GM19240 (cell line): ENCODE data around the gene PRKAG3.

ENCODE experiments used
- DNase-seq: peaks from one replicate; pipeline ENCODE4 v3.0.0; 2011; ENCODE audit warnings: low spot score; ENCODE audit not compliant: insufficient read length

The PRKAG3 gene

GRCh38 chr2:218831378-218831990, at the start of gene PRKAG3:
Gene PRKAG3 (minus strand): TSS chr2:218831803.
- no peak for DNase-seq

- DNase-seq: no peak
Observed at GRCh38 chr2:218880859-218881594, 49.4 kb upstream of the PRKAG3 start.

GRCh38 chr2:218880102-218880858, 48.7 kb upstream of the PRKAG3 start, which contains the start of gene WNT10A:
Gene WNT10A (plus strand): TSS chr2:218880852. CDS start chr2:218880996, 144 bp downstream.
- DNase-seq: peak; percentile 84

DNA sequence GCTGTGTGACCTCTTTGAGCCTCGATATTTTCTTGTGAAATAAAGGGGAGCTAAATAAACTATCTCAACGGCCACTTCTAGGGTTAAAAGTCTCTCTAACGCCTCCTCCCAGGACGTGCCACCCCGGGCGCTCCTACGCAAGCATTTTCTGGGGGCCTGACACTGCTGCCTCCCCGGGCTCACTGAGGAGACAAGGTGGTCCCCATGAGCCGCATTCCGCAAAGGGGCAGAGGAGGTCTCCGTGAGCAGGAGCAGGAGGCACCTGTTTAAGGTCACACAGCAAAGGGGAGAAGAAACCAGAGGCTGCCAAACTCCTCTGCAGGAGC, 48.1 kb upstream of the PRKAG3 start:
- DNase-seq: no peak

- no peak for DNase-seq
Observed at GRCh38 chr2:218878926-218879761, 47.5 kb upstream of the PRKAG3 start.

- no peak for DNase-seq
Observed at GRCh38 chr2:218878486-218878885, 46.9 kb upstream of the PRKAG3 start.

DNA sequence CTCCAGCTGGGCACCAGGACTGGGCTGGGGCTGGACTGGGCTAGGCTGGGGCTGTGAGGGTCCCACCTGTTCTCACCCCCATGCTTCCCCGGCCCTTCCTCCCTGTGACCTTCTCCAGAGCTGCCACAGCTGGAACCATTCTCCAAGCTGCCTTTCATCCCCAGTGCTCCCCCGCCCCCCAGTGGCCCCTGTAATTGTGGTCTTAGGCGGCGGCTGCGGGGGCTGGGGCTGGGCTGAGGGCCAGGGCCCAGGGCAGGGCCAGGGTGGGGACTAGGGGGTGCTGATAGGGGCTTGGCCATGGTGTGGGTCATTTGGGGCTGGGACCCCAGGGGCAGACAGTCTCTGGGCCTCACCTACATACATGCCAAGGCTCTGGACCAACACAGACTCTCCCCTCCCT, 46.3 kb upstream of the PRKAG3 start:
- DNase-seq: no peak

DNA sequence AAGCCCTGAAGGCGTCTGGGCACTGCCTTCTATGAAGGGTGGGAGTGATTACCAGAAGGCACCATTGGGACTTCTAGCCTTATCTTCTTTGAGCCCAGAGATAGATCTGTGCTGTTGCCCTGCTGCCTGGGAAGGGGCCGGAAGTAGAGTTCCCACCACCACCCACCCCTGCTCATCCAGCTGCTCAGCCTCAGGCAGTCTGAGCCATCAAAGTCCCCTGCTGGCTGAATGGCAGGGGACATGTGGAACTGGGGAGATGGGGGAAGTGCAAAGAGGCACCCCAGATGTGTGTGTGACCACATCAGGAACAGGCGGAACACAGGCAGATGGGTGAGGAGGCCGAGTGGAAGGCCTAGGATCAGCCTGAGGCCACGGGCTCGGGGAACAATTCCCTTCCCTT, 45.7 kb upstream of the PRKAG3 start:
- no peak for DNase-seq

GRCh38 chr2:218876562-218877219, 45.1 kb upstream of the PRKAG3 start:
- DNase-seq: no peak

DNA sequence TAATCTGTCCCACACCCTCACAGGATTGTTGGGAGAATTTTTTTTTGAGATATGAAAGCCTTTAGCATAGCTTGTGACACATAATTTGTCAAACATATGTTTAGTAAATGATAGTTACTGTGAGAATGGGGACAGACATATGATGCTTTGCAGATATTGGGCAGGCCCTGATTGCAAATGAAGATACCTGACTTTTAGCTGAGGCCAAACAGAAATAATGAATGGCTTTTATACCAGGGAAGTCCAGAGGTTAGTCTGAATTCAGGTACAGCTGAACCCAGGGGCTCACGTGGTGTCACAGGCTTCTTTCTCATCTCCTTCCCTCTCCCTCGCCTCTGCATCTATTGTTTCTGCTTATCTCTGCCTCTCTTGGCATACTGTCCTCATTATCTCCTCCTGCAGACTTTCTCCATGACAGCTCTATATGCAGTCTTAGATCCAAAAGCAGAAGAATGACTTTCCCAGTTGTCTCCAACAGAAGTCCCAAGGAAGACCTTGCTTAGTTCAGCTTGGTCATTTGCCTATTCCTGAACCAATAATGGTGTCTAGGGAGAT, 44.2 kb upstream of the PRKAG3 start:
- no peak for DNase-seq

DNA sequence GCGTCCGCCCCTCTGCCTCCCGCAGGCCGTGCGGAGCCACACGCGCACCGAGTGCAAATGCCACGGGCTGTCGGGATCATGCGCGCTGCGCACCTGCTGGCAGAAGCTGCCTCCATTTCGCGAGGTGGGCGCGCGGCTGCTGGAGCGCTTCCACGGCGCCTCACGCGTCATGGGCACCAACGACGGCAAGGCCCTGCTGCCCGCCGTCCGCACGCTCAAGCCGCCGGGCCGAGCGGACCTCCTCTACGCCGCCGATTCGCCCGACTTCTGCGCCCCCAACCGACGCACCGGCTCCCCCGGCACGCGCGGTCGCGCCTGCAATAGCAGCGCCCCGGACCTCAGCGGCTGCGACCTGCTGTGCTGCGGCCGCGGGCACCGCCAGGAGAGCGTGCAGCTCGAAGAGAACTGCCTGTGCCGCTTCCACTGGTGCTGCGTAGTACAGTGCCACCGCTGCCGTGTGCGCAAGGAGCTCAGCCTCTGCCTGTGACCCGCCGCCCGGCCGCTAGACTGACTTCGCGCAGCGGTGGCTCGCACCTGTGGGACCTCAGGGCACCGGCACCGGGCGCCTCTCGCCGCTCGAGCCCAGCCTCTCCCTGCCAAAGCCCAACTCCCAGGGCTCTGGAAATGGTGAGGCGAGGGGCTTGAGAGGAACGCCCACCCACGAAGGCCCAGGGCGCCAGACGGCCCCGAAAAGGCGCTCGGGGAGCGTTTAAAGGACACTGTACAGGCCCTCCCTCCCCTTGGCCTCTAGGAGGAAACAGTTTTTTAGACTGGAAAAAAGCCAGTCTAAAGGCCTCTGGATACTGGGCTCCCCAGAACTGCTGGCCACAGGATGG, 42.0 kb upstream of the PRKAG3 start:
- DNase-seq: no peak

- DNase-seq: no peak
Observed at GRCh38 chr2:218872645-218873358, 41.2 kb upstream of the PRKAG3 start.

DNA sequence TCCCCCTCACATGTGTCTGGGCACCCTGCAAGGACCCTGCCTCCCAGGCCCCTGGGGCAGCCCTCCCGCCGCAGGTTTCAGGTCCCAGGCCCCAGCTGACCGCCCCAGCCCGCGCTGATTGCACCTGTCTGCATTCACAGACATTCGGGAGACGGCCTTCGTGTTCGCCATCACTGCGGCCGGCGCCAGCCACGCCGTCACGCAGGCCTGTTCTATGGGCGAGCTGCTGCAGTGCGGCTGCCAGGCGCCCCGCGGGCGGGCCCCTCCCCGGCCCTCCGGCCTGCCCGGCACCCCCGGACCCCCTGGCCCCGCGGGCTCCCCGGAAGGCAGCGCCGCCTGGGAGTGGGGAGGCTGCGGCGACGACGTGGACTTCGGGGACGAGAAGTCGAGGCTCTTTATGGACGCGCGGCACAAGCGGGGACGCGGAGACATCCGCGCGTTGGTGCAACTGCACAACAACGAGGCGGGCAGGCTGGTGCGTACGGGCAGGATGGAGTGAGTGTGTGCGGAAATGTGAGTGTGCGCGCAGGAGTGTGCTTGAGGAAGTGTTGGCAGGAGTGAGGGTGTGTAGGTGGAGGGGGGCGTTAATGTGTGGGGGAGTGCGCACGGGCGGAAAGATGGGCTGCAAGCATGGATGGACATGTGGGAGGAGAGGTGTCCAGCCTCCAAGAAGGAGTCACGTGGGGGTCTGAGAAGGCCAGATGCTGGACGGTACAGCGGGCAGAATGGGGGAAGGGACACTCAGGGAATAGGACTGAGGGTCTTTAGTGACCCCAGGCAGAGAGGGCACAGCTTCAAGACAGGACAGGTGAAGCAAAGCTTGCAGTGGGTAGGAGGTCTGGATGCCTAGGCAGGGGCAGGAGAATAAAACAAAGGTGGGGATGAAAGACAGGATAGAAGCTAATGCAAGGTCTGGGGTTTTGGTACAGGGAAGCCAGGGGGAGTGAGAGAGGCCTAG, 40.0 kb upstream of the PRKAG3 start:
- DNase-seq: no peak

DNA sequence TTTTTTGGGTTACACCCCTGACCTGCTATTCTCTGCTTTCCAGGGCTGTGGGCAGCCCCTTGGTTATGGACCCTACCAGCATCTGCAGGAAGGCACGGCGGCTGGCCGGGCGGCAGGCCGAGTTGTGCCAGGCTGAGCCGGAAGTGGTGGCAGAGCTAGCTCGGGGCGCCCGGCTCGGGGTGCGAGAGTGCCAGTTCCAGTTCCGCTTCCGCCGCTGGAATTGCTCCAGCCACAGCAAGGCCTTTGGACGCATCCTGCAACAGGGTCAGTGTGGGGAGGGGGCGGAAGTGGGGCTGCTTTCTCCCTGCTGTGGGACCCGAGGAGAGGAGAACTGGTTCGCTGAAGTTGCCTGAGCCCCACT, 39.4 kb upstream of the PRKAG3 start:
- no peak for DNase-seq

DNA sequence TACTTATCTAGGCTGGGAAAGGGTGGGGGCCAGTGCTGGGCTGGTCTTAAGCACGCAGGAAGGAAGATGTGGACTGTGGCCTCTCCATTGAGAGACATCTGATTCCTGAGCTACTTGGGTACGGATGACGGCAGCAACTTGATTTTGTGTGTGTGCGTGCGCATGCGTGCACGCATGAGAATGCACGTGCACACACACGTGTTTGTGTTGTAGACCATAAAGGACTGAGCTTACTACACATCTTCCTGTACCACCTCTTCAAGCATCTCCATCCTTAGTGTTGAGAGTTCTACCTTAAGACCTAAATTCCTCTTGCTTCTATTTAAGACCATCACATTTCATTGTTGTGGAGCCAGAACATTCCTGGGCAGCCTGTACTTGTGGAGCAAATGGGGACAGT, 37.5 kb upstream of the PRKAG3 start:
- DNase-seq: no peak

- DNase-seq: no peak
Observed at GRCh38 chr2:218867900-218868299, 36.3 kb upstream of the PRKAG3 start.

- DNase-seq: no peak
Observed at GRCh38 chr2:218865999-218866398, 34.4 kb upstream of the PRKAG3 start.

DNA sequence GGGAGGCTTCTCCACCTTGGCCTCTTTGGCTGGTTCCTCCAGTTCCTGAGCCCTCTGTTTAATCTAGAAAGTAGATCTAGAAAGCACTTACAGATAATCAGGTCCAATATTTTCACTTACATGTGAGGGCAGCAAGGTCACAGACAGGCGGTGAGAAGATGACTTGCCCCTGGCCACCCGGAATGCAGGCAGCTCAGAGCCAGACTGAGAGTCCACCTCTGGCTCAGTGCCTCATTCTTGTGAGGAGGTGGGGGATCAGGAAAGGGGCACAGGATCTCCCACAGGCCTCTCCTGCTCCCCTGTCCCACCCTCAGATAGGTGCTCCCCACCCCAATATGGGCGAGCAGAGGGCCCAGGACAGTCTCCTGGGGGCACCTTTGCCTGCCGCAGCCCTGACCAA, 33.8 kb upstream of the PRKAG3 start:
- DNase-seq: no peak
